ENCODE results near the gene LNX1. TPM values are rescaled to one million over a fixed set of nuclear protein-coding genes. Genes with fewer than 3 reads are reported as not detected.

LNX1 gene
- total RNA-seq, 1 experiment from 2014 or later = 10.1 TPM

- DNase-seq (ENCODE audit: low spot score) = no peak
These were observed 8.3 kb upstream of the LNX1 start for GRCh38 chr4:53599632-53600031.

- DNase-seq (ENCODE audit: low spot score) = no peak
These were observed 7.6 kb upstream of the LNX1 start for GRCh38 chr4:53598901-53599300.

- no peak for DNase-seq (ENCODE audit: low spot score)
These were observed 7.2 kb upstream of the LNX1 start for GRCh38 chr4:53598483-53598882.

GRCh38 chr4:53596901-53597300 lies 5.6 kb upstream of the LNX1 start:
- no peak for DNase-seq (ENCODE audit: low spot score)

- no peak for DNase-seq (ENCODE audit: low spot score)
These were observed 4.5 kb upstream of the LNX1 start for GRCh38 chr4:53595834-53596233.

- DNase-seq (ENCODE audit: low spot score) = no peak
These were observed 3.9 kb upstream of the LNX1 start for GRCh38 chr4:53595204-53595603.

- no peak for DNase-seq (ENCODE audit: low spot score)
These were observed 2.5 kb upstream of the LNX1 start for GRCh38 chr4:53593765-53594164.

- DNase-seq (ENCODE audit: low spot score) = peak; percentile 78
These were observed 1.6 kb upstream of the LNX1 start for GRCh38 chr4:53592686-53593501.

- peak; percentile 56 for DNase-seq (ENCODE audit: low spot score)
These were observed 836 bp upstream of the LNX1 start for GRCh38 chr4:53592122-53592521.

- DNase-seq (ENCODE audit: low spot score) = no peak
These were observed 1.1 kb downstream of the LNX1 start for GRCh38 chr4:53590187-53590586.

- DNase-seq (ENCODE audit: low spot score) = peak; percentile 2
These were observed 1.8 kb downstream of the LNX1 start for GRCh38 chr4:53589511-53589910.

GRCh38 chr4:53587135-53587534 lies 4.2 kb downstream of the LNX1 start:
- peak; percentile 82 for DNase-seq (ENCODE audit: low spot score)

- DNase-seq (ENCODE audit: low spot score) = no peak
These were observed 5.0 kb downstream of the LNX1 start for GRCh38 chr4:53586121-53586816.

GRCh38 chr4:53584658-53585057 lies 6.6 kb downstream of the LNX1 start:
- DNase-seq (ENCODE audit: low spot score) = no peak

GRCh38 chr4:53583513-53583912 lies 7.8 kb downstream of the LNX1 start:
- DNase-seq (ENCODE audit: low spot score) = no peak

GRCh38 chr4:53582194-53582593 lies 9.1 kb downstream of the LNX1 start:
- peak; percentile 17 for DNase-seq (ENCODE audit: low spot score)

- DNase-seq (ENCODE audit: low spot score) = no peak
These were observed 11.0 kb downstream of the LNX1 start for GRCh38 chr4:53580274-53580673.

GRCh38 chr4:53579826-53580225 lies 11.5 kb downstream of the LNX1 start:
- no peak for DNase-seq (ENCODE audit: low spot score)

GRCh38 chr4:53576676-53577372 lies 14.5 kb downstream of the LNX1 start:
- DNase-seq (ENCODE audit: low spot score) = peak; percentile 42

GRCh38 chr4:53576071-53576617 lies 15.1 kb downstream of the LNX1 start:
- DNase-seq (ENCODE audit: low spot score) = no peak

GRCh38 chr4:53575552-53575951 lies 15.7 kb downstream of the LNX1 start:
- DNase-seq (ENCODE audit: low spot score) = no peak

GRCh38 chr4:53574528-53574927 lies 16.8 kb downstream of the LNX1 start:
- no peak for DNase-seq (ENCODE audit: low spot score)

Data from HT-29 (cell line).